Measurements from ENCODE around the gene PPP4C.

Gene PPP4C

DNA sequence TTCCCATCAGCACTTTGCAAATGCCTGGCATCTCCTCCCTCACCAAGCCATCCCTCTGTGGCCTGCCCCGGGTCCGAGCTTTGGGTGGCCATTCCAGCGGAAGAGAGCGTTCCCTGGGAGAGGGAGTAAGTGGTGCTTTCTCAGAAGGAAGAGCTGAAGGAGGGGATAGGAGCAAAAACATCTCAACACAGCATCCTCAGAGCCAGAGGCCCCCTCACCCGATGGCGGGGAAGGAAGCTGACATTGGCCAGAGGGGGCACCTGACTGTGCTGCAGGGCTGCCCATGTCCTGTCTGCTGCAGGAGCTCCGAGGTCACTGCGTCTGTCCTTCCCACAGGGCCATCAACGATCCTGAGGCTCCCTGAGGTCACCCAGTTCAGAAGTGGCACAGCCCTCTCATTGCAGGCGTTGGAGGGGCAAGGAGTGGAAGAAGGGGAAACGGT is 44.3 kb upstream of the PPP4C start:
- no peak for TF ChIP-seq CTCF (IDR thresholded peaks at IDR 0.05)

- peak; percentile 88 for TF ChIP-seq CTCF (IDR thresholded peaks at IDR 0.05)
These were observed 43.5 kb upstream of the PPP4C start for GRCh38 chr16:30032083-30032819.

- TF ChIP-seq CTCF (IDR thresholded peaks at IDR 0.05): no peak
These were observed 42.5 kb upstream of the PPP4C start for GRCh38 chr16:30033270-30033669.

DNA sequence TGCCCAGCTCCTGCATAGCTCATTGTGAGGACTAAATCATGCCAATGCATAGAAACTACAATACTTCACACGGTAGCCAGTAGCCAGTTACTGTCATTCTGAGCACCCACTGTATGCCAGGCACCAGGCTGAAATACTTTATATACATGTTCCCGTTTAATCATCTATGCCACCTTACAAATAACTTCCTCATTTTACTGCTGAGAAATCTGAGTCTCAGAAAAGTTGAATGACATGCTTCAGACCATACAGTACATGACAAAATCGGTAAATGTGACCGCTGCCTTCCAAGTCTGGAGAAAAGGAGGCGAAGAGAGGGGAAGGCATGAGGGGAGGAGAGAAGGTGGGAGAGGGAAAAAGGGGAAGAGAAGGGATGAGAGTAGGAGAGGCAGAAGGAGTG is 35.6 kb upstream of the PPP4C start:
- no peak for TF ChIP-seq CTCF (IDR thresholded peaks at IDR 0.05)

DNA sequence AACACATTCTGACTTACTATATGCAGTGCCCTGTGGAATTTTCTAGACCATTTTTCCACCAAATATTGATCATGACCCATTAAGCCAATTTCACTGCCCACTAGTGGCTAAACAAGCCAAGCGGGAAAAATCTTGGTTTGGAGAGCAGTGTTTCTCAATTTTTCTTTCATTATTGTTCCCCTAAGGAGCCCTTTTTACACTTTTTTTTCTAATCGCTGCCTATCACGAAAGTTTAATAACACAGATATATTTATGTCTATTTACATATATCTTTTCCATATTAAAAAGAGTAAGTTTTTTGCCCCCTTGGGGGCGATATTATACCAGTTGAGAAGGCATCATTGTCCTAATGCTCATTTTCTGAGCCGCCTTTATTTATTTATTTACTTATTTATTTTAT is 34.0 kb upstream of the PPP4C start:
- TF ChIP-seq CTCF (IDR thresholded peaks at IDR 0.05): peak; percentile 42

- TF ChIP-seq CTCF (IDR thresholded peaks at IDR 0.05): no peak
These were observed 29.6 kb upstream of the PPP4C start for GRCh38 chr16:30046178-30046577.

GRCh38 chr16:30046588-30046987 is 29.2 kb upstream of the PPP4C start:
- no peak for TF ChIP-seq CTCF (IDR thresholded peaks at IDR 0.05)

GRCh38 chr16:30049871-30050270 is 25.9 kb upstream of the PPP4C start:
- TF ChIP-seq CTCF (IDR thresholded peaks at IDR 0.05): no peak
